Parathyroid adenoma (tissue), 2 donors: Measurements from ENCODE around the gene MAP2K6.
A peak's percentile ranks its signal among the peaks of the same experiment; 100 is the strongest.

Experiments used
- H2AFZ ChIP-seq: fragments of 300-600 bp; sonication (generic); one replicate; pipeline ENCODE4 v1.7.0; 2017; ENCODE audit warnings: antibody characterized with exemption, mild to moderate bottlenecking
- H3K27ac ChIP-seq: fragments of 300-600 bp; sonication (generic); one replicate; pipeline ENCODE4 v1.7.0; 2017
- H3K27me3 ChIP-seq: fragments of 300-600 bp; sonication (generic); one replicate; pipeline ENCODE4 v1.7.0; 2017; ENCODE audit warnings: low read length; ENCODE audit not compliant: control insufficient read depth, insufficient read depth
- H3K36me3 ChIP-seq: fragments of 300-600 bp; sonication (generic); one replicate; pipeline ENCODE4 v1.7.0; 2017; ENCODE audit warnings: low read length; ENCODE audit not compliant: control insufficient read depth, insufficient read depth
- H3K4me1 ChIP-seq: fragments of 300-600 bp; sonication (generic); one replicate; pipeline ENCODE4 v1.7.0; 2017; ENCODE audit warnings: control low read depth
- H3K4me2 ChIP-seq: fragments of 300-600 bp; sonication (generic); one replicate; pipeline ENCODE4 v1.7.0; 2017; ENCODE audit warnings: low read length
- H3K4me3 ChIP-seq: fragments of 300-600 bp; sonication (generic); one replicate; pipeline ENCODE4 v1.7.0; 2017; ENCODE audit warnings: low read depth, low read length
- H3K79me2 ChIP-seq: fragments of 300-600 bp; sonication (generic); one replicate; pipeline ENCODE4 v1.7.0; 2017; ENCODE audit warnings: control low read depth
- H3K9ac ChIP-seq: fragments of 300-600 bp; sonication (generic); one replicate; pipeline ENCODE4 v1.7.0; 2017; ENCODE audit warnings: mild to moderate bottlenecking
- H3K9me3 ChIP-seq: fragments of 300-600 bp; sonication (generic); one replicate; pipeline ENCODE4 v1.7.0; 2017; ENCODE audit warnings: low read length; ENCODE audit not compliant: control insufficient read depth
- TF ChIP-seq, protein P1 (sequence below): fragments of 300-600 bp; sonication (generic); IDR thresholded peaks from one replicate; pipeline ENCODE4 v1.7.0; 2017; ENCODE audit warnings: antibody characterized with exemption, mild to moderate bottlenecking
- donor health status: primary hyperparathyroidism.

Gene MAP2K6

DNA sequence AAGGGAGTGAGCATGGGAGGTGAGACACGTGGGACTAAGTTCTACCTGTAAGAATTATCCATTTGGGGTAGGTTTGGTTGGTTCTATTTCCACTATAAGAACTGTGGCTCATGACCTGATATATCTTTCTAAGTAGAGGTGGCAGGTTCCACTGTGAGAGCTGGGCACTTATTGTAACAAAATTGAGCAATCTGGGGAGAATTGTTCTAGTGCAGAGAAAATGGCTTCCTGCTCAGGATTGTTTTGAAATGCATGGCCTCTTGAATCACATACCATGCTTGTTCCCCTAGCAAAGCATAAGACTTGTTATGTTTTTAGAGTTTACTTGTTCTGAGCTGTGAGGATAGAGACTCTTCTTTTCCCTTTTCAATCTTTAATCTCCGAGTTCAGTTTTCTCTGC, 125.9 kb downstream of the MAP2K6 start:
- H3K4me2 ChIP-seq: no peak overlapping the region
- no peaks in the 10 kb centered on the region for H3K36me3 ChIP-seq
- no peaks in the 10 kb centered on the region for H3K9me3 ChIP-seq
- H3K27ac ChIP-seq: no peak overlapping the region
- peak overlapping the region; percentile 71 for H2AFZ ChIP-seq
- no peak overlapping the region for H3K9ac ChIP-seq
- H3K4me3 ChIP-seq: no peak overlapping the region
- peaks cover 7% of the 10 kb centered on the region for H3K4me1 ChIP-seq
- H3K27me3 ChIP-seq: no peaks in the 10 kb centered on the region
- TF ChIP-seq, protein P1, sequence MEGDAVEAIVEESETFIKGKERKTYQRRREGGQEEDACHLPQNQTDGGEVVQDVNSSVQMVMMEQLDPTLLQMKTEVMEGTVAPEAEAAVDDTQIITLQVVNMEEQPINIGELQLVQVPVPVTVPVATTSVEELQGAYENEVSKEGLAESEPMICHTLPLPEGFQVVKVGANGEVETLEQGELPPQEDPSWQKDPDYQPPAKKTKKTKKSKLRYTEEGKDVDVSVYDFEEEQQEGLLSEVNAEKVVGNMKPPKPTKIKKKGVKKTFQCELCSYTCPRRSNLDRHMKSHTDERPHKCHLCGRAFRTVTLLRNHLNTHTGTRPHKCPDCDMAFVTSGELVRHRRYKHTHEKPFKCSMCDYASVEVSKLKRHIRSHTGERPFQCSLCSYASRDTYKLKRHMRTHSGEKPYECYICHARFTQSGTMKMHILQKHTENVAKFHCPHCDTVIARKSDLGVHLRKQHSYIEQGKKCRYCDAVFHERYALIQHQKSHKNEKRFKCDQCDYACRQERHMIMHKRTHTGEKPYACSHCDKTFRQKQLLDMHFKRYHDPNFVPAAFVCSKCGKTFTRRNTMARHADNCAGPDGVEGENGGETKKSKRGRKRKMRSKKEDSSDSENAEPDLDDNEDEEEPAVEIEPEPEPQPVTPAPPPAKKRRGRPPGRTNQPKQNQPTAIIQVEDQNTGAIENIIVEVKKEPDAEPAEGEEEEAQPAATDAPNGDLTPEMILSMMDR: no peak
- no peaks in the 10 kb centered on the region for H3K79me2 ChIP-seq

DNA sequence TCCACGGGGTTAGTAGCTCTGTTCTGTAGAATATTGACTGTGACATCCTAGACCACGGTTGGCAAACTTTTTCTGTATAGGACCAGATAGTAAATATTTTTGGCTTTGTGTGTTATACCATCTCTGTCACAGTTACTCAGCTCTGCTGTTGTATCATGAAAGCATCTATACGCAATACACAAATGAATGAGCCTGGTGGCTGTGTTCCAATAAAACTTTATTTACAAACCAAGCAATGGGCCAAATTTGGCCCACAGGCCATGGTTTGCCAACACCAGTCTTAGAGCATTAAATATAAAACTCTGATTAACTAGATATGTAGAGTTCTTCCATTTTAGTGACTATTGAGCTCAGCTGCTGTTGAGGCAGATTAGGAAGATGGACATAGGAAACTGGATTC, 132.7 kb downstream of the MAP2K6 start:
- Histone ChIP-seq H3K36me3 (no peaks in the 10 kb centered on the region), H3K4me3 (no peak overlapping the region), H3K27me3 (no peaks in the 10 kb centered on the region), H3K4me2 (no peak overlapping the region), H3K9ac (no peak overlapping the region), H3K9me3 (no peaks in the 10 kb centered on the region), H3K79me2 (no peaks in the 10 kb centered on the region), H3K4me1 (peaks cover 16% of the 10 kb centered on the region), H2AFZ (no peak overlapping the region), H3K27ac (no peak overlapping the region)
- TF ChIP-seq, protein P1: no peak

DNA sequence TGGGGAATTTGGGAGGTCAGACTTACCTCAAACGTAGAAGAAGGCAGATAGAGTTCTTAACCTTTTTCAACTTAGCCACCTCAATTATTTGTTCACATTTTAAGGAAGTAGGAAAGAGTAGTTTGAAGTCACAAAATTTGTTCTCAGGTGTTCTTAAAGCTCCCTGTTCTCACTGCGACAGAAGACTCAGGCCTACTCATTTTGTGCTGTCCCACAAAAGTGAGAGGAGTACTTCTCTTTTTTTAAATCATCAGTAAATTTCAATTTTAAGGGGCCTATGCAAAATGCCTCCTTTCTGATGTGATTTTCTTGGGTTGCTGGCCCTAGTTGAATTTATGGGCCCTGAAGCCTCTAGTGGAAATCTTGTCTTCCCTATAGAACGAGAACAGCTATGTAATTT, 133.4 kb downstream of the MAP2K6 start:
- H3K36me3 ChIP-seq: no peaks in the 10 kb centered on the region
- H3K9ac ChIP-seq: no peak overlapping the region
- H3K9me3 ChIP-seq: no peaks in the 10 kb centered on the region
- no peaks in the 10 kb centered on the region for H3K79me2 ChIP-seq
- H3K27ac ChIP-seq: no peak overlapping the region
- H2AFZ ChIP-seq: peak overlapping the region; percentile 68
- no peaks in the 10 kb centered on the region for H3K27me3 ChIP-seq
- H3K4me1 ChIP-seq: peaks cover 16% of the 10 kb centered on the region
- TF ChIP-seq, protein P1: no peak
- H3K4me3 ChIP-seq: no peak overlapping the region
- no peak overlapping the region for H3K4me2 ChIP-seq

DNA sequence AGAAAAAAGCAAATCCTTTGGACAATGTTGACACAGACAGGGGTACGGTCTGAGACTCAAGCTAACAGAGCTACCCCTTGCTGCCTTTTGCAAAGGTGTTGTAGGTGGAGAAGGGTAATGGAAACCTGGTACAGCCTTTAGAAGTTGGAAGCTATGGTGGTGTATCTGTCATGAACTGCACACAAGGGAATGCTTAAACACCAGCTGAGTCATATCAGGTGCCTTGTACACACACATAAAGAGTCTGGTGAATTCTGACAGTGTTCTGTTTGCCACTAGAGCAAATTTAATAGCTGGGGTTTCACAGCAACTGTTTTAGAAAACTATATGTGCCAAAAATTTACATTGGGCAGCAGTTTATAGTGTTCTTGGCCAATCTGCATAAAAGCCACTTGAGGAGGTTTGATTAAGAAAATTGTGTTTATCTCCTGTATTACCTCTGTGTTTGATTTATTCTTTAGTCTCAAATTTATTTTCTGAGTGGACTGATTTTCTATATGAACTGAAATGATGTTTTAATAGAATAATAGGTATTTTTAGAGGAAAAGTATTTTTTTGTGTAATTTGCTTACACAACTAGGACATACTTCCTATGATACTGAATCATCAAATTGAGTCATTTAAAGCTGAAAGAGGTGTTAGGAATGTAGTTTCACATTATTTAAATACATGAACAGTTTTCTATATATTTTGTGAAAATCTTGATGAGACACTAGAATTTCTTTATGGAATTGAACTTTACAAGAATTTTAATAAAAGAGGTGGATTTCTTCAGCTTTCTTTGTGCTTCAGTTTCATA, 136.9 kb downstream of the MAP2K6 start:
- Histone ChIP-seq H2AFZ (no peak overlapping the region), H3K79me2 (no peaks in the 10 kb centered on the region), H3K4me2 (no peak overlapping the region), H3K4me3 (no peak overlapping the region), H3K27ac (no peak overlapping the region), H3K27me3 (no peaks in the 10 kb centered on the region), H3K36me3 (no peaks in the 10 kb centered on the region), H3K4me1 (peaks cover 16% of the 10 kb centered on the region), H3K9ac (no peak overlapping the region), H3K9me3 (no peaks in the 10 kb centered on the region)
- TF ChIP-seq, protein P1: no peak
